Measurements from ENCODE around the gene SIRT7. TPM values are rescaled to one million over a fixed set of nuclear protein-coding genes. Genes with fewer than 3 reads are reported as not detected.

Gene SIRT7
- total RNA-seq, 1 experiment from 2014 or later = 24.2 TPM

GRCh38 chr17:81950501-81950900 lies 32.5 kb upstream of the SIRT7 start (continued):
- TF ChIP-seq E2F4 (CRISPR knock-in tag; IDR thresholded peaks at IDR 0.05; ENCODE audit: borderline replicate concordance, low read depth) = no peak
- no peak for TF ChIP-seq AFF4 (CRISPR knock-in tag; IDR thresholded peaks at IDR 0.05; ENCODE audit: borderline replicate concordance)
- TF ChIP-seq FOXP4 (CRISPR knock-in tag; IDR thresholded peaks at IDR 0.05) = no peak
- TF ChIP-seq HMGA2 (CRISPR knock-in tag; IDR thresholded peaks at IDR 0.05) = no peak
- TF ChIP-seq TEAD4 (CRISPR knock-in tag; IDR thresholded peaks at IDR 0.05) = no peak
- no peak for TF ChIP-seq FOXK1 (CRISPR knock-in tag; IDR thresholded peaks at IDR 0.05)
- TF ChIP-seq, protein P1, sequence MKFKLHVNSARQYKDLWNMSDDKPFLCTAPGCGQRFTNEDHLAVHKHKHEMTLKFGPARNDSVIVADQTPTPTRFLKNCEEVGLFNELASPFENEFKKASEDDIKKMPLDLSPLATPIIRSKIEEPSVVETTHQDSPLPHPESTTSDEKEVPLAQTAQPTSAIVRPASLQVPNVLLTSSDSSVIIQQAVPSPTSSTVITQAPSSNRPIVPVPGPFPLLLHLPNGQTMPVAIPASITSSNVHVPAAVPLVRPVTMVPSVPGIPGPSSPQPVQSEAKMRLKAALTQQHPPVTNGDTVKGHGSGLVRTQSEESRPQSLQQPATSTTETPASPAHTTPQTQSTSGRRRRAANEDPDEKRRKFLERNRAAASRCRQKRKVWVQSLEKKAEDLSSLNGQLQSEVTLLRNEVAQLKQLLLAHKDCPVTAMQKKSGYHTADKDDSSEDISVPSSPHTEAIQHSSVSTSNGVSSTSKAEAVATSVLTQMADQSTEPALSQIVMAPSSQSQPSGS (CRISPR knock-in tag; IDR thresholded peaks at IDR 0.05; ENCODE audit: borderline replicate concordance, low read depth) = no peak
- no peak for TF ChIP-seq ATF1 (CRISPR knock-in tag; IDR thresholded peaks at IDR 0.05)
- no peak for TF ChIP-seq ERG (CRISPR knock-in tag; IDR thresholded peaks at IDR 0.05)

- Mint-ChIP-seq H3K36me3 (no peaks in the 10 kb centered on the region), H3K4me3 (no peak overlapping the region), H3K27me3 (ENCODE audit: low read depth) (peaks cover 4% of the 10 kb centered on the region; the same call in 1 of the 2 replicates), H3K9me3 (no peaks in the 10 kb centered on the region), H3K27ac (no peak overlapping the region), H3K4me1 (no peaks in the 10 kb centered on the region)
- DNase-seq (ENCODE audit: low spot score) (no peak), ATAC-seq (no peak)
- ChIA-PET CTCF (no interaction called here), POLR2A (no interaction called here)
- TF ChIP-seq JUN (CRISPR knock-in tag; IDR thresholded peaks at IDR 0.05) (no peak), ATF6 (CRISPR knock-in tag; IDR thresholded peaks at IDR 0.05) (no peak), HMGA2 (CRISPR knock-in tag; IDR thresholded peaks at IDR 0.05) (no peak), FOXP1 (CRISPR knock-in tag; IDR thresholded peaks at IDR 0.05; ENCODE audit: borderline replicate concordance) (no peak), ZSCAN18 (CRISPR knock-in tag; IDR thresholded peaks at IDR 0.05) (no peak), ZNF121 (CRISPR knock-in tag; IDR thresholded peaks at IDR 0.05) (no peak), TEAD1 (CRISPR knock-in tag; IDR thresholded peaks at IDR 0.05) (no peak), SOX15 (CRISPR knock-in tag; IDR thresholded peaks at IDR 0.05) (no peak)
- TF ChIP-seq, protein P2, sequence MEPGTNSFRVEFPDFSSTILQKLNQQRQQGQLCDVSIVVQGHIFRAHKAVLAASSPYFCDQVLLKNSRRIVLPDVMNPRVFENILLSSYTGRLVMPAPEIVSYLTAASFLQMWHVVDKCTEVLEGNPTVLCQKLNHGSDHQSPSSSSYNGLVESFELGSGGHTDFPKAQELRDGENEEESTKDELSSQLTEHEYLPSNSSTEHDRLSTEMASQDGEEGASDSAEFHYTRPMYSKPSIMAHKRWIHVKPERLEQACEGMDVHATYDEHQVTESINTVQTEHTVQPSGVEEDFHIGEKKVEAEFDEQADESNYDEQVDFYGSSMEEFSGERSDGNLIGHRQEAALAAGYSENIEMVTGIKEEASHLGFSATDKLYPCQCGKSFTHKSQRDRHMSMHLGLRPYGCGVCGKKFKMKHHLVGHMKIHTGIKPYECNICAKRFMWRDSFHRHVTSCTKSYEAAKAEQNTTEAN (CRISPR knock-in tag; IDR thresholded peaks at IDR 0.05) = no peak
- TF ChIP-seq, protein P3, sequence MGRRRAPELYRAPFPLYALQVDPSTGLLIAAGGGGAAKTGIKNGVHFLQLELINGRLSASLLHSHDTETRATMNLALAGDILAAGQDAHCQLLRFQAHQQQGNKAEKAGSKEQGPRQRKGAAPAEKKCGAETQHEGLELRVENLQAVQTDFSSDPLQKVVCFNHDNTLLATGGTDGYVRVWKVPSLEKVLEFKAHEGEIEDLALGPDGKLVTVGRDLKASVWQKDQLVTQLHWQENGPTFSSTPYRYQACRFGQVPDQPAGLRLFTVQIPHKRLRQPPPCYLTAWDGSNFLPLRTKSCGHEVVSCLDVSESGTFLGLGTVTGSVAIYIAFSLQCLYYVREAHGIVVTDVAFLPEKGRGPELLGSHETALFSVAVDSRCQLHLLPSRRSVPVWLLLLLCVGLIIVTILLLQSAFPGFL (CRISPR knock-in tag; IDR thresholded peaks at IDR 0.05; ENCODE audit: borderline replicate concordance) = no peak
- TF ChIP-seq, protein P4, sequence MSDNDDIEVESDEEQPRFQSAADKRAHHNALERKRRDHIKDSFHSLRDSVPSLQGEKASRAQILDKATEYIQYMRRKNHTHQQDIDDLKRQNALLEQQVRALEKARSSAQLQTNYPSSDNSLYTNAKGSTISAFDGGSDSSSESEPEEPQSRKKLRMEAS (CRISPR knock-in tag; IDR thresholded peaks at IDR 0.05) = no peak
Observed at GRCh38 chr17:81948635-81949378, 30.8 kb upstream of the SIRT7 start.
